K562 (cell line): ENCODE data around the gene FARSB. TPM values are rescaled to one million over a fixed set of nuclear protein-coding genes. Genes with fewer than 3 reads are reported as not detected.
A peak's percentile ranks its signal among the peaks of the same experiment; 100 is the strongest.

ENCODE experiments used
- BRD4 ChIP-seq: fragments of 200-600 bp; sonication (generic); IDR thresholded peaks from 2 replicates; pipeline ENCODE4 v1.6.1; 2017; ENCODE audit warnings: inconsistent platforms
- C11orf30 ChIP-seq: fragments of 450-650 bp; IDR thresholded peaks from 2 replicates; pipeline ENCODE4 v1.6.1; 2016; ENCODE audit warnings: low read depth, mild to moderate bottlenecking
- CHCHD3 ChIP-seq: fragments of 250-450 bp; sonication (Bioruptor Pico); IDR thresholded peaks from 2 replicates; pipeline ENCODE4 v2.1.2; 2022; ENCODE audit warnings: mild to moderate bottlenecking
- FOSL1 ChIP-seq: fragments of 200-800 bp; sonication (Bioruptor generic); conservative IDR thresholded peaks from 2 replicates; pipeline ENCODE4 v1.6.1; 2016; ENCODE audit warnings: missing genetic modification characterization, missing compliant biosample characterization
- KAT7 ChIP-seq: sonication (generic); formaldehyde crosslinking; IDR thresholded peaks from 2 replicates; pipeline ENCODE4 v1.8.0; 2022; ENCODE audit warnings: missing genetic modification reagents, mild to moderate bottlenecking, borderline replicate concordance
- KDM2B ChIP-seq: fragments of 250-450 bp; sonication (Bioruptor Pico); IDR thresholded peaks from 2 replicates; pipeline ENCODE4 v1.8.0; 2021; ENCODE audit warnings: mild to moderate bottlenecking, moderate library complexity
- MAFF ChIP-seq: IDR thresholded peaks from 2 replicates; pipeline ENCODE4 v1.6.1; 2012; ENCODE audit warnings: low read length, improper control_type of control experiment
- MYBL2 ChIP-seq, 2 experiments: fragments of 450-650 bp in 1 of 2; sonication (generic) in 1 of 2; formaldehyde crosslinking in 1 of 2; IDR thresholded peaks; 2 replicates each; pipeline versions ENCODE4 v1.6.1 to v1.8.1; 2017 to 2022; ENCODE audit warnings: borderline replicate concordance in 1 of 2, inconsistent platforms in 1 of 2, low read depth in 1 of 2, mild to moderate bottlenecking in 1 of 2, missing genetic modification reagents in 1 of 2, moderate library complexity in 1 of 2
- NEUROD1 ChIP-seq: fragments of 150-350 bp; IDR thresholded peaks from 2 replicates; pipeline ENCODE4 v1.6.1; 2014; ENCODE audit warnings: borderline replicate concordance, low read length, low read depth; ENCODE audit not compliant: partially characterized antibody
- SLC30A9 ChIP-seq: fragments of 250-450 bp; sonication (Bioruptor Pico); IDR thresholded peaks from 2 replicates; pipeline ENCODE4 v1.8.0; 2022; ENCODE audit warnings: mild to moderate bottlenecking, moderate library complexity
- SMC3 ChIP-seq: conservative IDR thresholded peaks from 2 replicates; pipeline ENCODE4 v1.6.1; 2011; ENCODE audit warnings: low read depth, low read length, improper control_type of control experiment; ENCODE audit not compliant: insufficient read depth
- SRSF1 ChIP-seq: fragments of 200-400 bp; formaldehyde crosslinking; IDR thresholded peaks from 2 replicates; pipeline ENCODE4 v1.6.1; 2017; ENCODE audit warnings: mild to moderate bottlenecking, low read depth, low read length, moderate library complexity
- TOE1 ChIP-seq, 2 experiments: fragments of 450-650 bp in 1 of 2; sonication (generic) in 1 of 2; formaldehyde crosslinking in 1 of 2; IDR thresholded peaks; 2 replicates each; pipeline versions ENCODE4 v1.7.1 to v1.8.0; 2016 to 2022; ENCODE audit warnings: borderline replicate concordance in 2 of 2, mild to moderate bottlenecking in 2 of 2, antibody characterized with exemption in 1 of 2, inconsistent platforms in 1 of 2, low read depth in 1 of 2, missing genetic modification reagents in 1 of 2, moderate library complexity in 1 of 2
- ZKSCAN8 ChIP-seq: fragments of 200-800 bp; sonication (Bioruptor generic); IDR thresholded peaks from 2 replicates; pipeline ENCODE4 v1.6.1; 2016; ENCODE audit warnings: missing genetic modification characterization, missing compliant biosample characterization
- polyA plus RNA-seq, 8 experiments: library from polyadenylated mRNA; depleted of rRNA in 4 of 8; stranded (reverse) in 5 of 8; unstranded in 3 of 8; fragments of >200 nt; fragmentation: Nextera tagmentation in 2 of 8; fragmentation: Illumina TruSeq in 1 of 8; extraction: Ambion mirVana in 2 of 8; extraction: Trizol in 1 of 8; gene quantifications; 2 replicates each; pipeline versions ENCODE4 v1.2.1 to v1.2.3, GENCODE V29; 2011 to 2014; ENCODE audit warnings: inconsistent platforms in 1 of 8, missing spikeins in 1 of 8
- total RNA-seq, 7 experiments: library from RNA; depleted of rRNA in 6 of 7; stranded (reverse); fragments of >200 nt in 6 of 7; fragmentation: Illumina TruSeq in 2 of 7; extraction: Trizol in 2 of 7; gene quantifications; 2 replicates each; pipeline versions ENCODE4 v1.2.1 to v1.2.3, GENCODE V29; 2011 to 2021; ENCODE audit warnings: low replicate concordance in 1 of 7

FARSB gene
- total and polyA plus RNA-seq, 9 of the 15 experiments (the other 6 are each of a cell fraction or from before 2014, with no cell fraction given): 26.6 to 171 (median 55.7) TPM

- TF ChIP-seq FOSL1 (tag) (0 out of 2 replicates have a peak, but pooled peaks have one; percentile 33), MAFF (peak; percentile 44), MYBL2 (IDR thresholded peaks at IDR 0.05; ENCODE audit: low read depth) (no peak), MYBL2 (CRISPR knock-in tag; IDR thresholded peaks at IDR 0.05; ENCODE audit: borderline replicate concordance) (no peak), SRSF1 (no peak), SMC3 (no peak), C11orf30 (peak; percentile 68), ZKSCAN8 (no peak), NEUROD1 (no peak), KDM2B (CRISPR knock-in tag) (no peak), KAT7 (CRISPR knock-in tag) (no peak), BRD4 (no peak), TOE1 (IDR thresholded peaks at IDR 0.05; ENCODE audit: borderline replicate concordance) (no peak), TOE1 (CRISPR knock-in tag; IDR thresholded peaks at IDR 0.05; ENCODE audit: borderline replicate concordance, low read depth) (no peak), CHCHD3 (no peak), SLC30A9 (no peak)
These were observed 33.0 kb upstream of the FARSB start (continued) for GRCh38 chr2:222688917-222689316.
